ENCODE results near the gene SKAP1.
"Not testable (repeated sequence)": the region's sequence is repeated elsewhere in the genome, so short reads cannot be mapped to it uniquely, and the experiment has no call there.

SKAP1 gene

GRCh38 chr17:48250949-48251348 is 179.1 kb downstream of the SKAP1 start (continued):
- no peak for TF ChIP-seq TSHZ2 (CRISPR knock-in tag; IDR thresholded peaks at IDR 0.05)
- TF ChIP-seq ZC3H10 (CRISPR knock-in tag; IDR thresholded peaks at IDR 0.05) = no peak
- TF ChIP-seq ISL1 (CRISPR knock-in tag; IDR thresholded peaks at IDR 0.05) = no peak
- no peak for TF ChIP-seq PATZ1 (CRISPR knock-in tag; IDR thresholded peaks at IDR 0.05; ENCODE audit: borderline replicate concordance)

- not testable (repeated sequence) for ATAC-seq
Measured at GRCh38 chr17:48250059-48250458, 180.0 kb downstream of the SKAP1 start.

- ATAC-seq = no peak
- TF ChIP-seq RARB (CRISPR knock-in tag; IDR thresholded peaks at IDR 0.05) = no peak
- TF ChIP-seq ZNF8 (CRISPR knock-in tag; IDR thresholded peaks at IDR 0.05) = no peak
- no peak for TF ChIP-seq PPARA (CRISPR knock-in tag; IDR thresholded peaks at IDR 0.05; ENCODE audit: borderline replicate concordance)
- TF ChIP-seq CREB5 (CRISPR knock-in tag; IDR thresholded peaks at IDR 0.05; ENCODE audit: low read depth) = no peak
- no peak for TF ChIP-seq TCF4 (CRISPR knock-in tag; IDR thresholded peaks at IDR 0.05; ENCODE audit: borderline replicate concordance)
- TF ChIP-seq GLIS3 (CRISPR knock-in tag; IDR thresholded peaks at IDR 0.05) = no peak
- TF ChIP-seq OSR1 (CRISPR knock-in tag; IDR thresholded peaks at IDR 0.05) = no peak
- TF ChIP-seq ARNTL (CRISPR knock-in tag; IDR thresholded peaks at IDR 0.05; ENCODE audit: borderline replicate concordance, low read depth) = no peak
- TF ChIP-seq ISL1 (CRISPR knock-in tag; IDR thresholded peaks at IDR 0.05) = no peak
- TF ChIP-seq BACH2 (CRISPR knock-in tag; IDR thresholded peaks at IDR 0.05; ENCODE audit: borderline replicate concordance) = no peak
- TF ChIP-seq TOX (CRISPR knock-in tag; IDR thresholded peaks at IDR 0.05; ENCODE audit: borderline replicate concordance) = no peak
- no peak for TF ChIP-seq SNAI2 (CRISPR knock-in tag; IDR thresholded peaks at IDR 0.05)
- no peak for TF ChIP-seq ESRRG (CRISPR knock-in tag; IDR thresholded peaks at IDR 0.05)
- TF ChIP-seq CSDC2 (CRISPR knock-in tag; IDR thresholded peaks at IDR 0.05) = no peak
- TF ChIP-seq POU6F1 (CRISPR knock-in tag; IDR thresholded peaks at IDR 0.05; ENCODE audit: borderline replicate concordance, low read depth) = no peak
Measured at GRCh38 chr17:48247603-48248002, 182.4 kb downstream of the SKAP1 start.

GRCh38 chr17:48247038-48247437 is 183.0 kb downstream of the SKAP1 start:
- no peak for ATAC-seq
- TF ChIP-seq ZNF565 (CRISPR knock-in tag; conservative IDR thresholded peaks at IDR 0.05; ENCODE audit: low read depth) (no peak), OSR1 (CRISPR knock-in tag; IDR thresholded peaks at IDR 0.05) (no peak), PATZ1 (CRISPR knock-in tag; IDR thresholded peaks at IDR 0.05; ENCODE audit: borderline replicate concordance) (no peak)

All from SK-N-SH treated with all-trans-retinoic acid at 6 μM for 48 hours (cell line).